Measurements from ENCODE around the gene FHIT.

Gene FHIT

GRCh38 chr3:60319179-60319858 is 931.9 kb downstream of the FHIT start:
- TF ChIP-seq CTCF (IDR thresholded peaks at IDR 0.05; ENCODE audit: borderline replicate concordance, insufficient read depth, low read depth, low read length): no peak

DNA sequence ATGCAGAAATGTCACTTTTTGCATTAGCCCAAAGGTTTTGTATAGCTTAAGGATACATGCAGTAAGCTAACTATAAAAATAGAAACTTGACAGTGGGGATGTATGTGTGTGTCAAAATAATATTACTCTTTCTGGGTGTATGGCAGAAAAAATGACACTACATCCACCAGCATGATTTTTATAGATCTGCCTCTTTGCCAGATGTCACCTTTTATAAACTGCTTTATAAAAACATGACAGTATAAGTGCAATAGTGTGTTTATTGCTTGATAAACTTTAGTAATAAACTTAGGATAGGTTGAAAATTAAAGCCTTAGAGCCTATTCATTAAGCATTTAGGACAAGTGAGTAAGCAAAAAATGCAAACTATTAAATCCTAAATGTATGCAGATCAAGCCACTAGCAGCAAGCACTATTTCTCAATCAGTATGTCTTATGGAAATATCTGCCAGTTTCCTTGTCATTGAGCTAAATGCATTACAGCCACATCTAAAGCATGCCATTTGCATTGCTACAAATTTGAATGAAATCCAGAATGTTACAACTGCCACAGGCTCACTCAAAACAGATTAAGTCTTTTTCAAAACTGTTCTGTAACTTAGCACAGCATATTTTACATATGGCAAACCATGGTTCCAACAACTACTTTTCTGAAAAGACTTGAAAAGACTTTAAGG is 935.0 kb downstream of the FHIT start:
- no peak overlapping the region for H3K4me3 ChIP-seq (ENCODE audit: low read depth, low read length)
- TF ChIP-seq CTCF (IDR thresholded peaks at IDR 0.05; ENCODE audit: borderline replicate concordance, insufficient read depth, low read depth, low read length): no peak

More at GRCh38 chr3:60319179-60319858, 931.9 kb downstream of the FHIT start:
- H3K4me3 ChIP-seq (ENCODE audit: low read depth, low read length): no peak overlapping the region

- no peak overlapping the region for H3K4me3 ChIP-seq (ENCODE audit: low read depth, low read length)
- no peak for TF ChIP-seq CTCF (IDR thresholded peaks at IDR 0.05; ENCODE audit: borderline replicate concordance, insufficient read depth, low read depth, low read length)
Measured at GRCh38 chr3:60313951-60314461, 937.2 kb downstream of the FHIT start.

DNA sequence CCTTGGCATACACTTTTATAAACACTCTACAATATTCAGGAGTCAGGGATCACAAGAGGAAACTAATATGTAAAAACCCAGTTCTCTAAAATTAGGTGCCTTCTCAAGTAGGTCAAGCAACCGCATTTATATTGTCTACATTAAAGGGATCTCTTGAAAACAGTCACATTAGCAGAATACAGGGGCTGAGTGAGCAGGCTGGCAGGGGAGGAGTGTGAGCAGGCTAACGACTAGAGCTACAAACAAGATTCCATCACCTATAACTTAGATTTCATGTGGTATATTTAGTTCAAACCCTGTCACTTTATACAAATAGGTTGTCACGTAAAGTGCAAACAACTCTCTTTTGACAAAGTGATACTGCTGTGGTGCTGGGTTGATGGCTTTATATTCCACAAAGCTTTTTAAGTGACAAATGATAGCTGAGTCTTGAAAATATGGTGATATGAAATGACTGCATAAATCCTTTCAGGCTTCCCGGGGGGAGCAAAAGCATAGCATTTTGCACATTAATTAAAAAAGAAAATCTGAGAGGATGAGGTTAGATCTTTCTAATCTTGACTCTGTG is 937.9 kb downstream of the FHIT start:
- TF ChIP-seq CTCF (IDR thresholded peaks at IDR 0.05; ENCODE audit: borderline replicate concordance, insufficient read depth, low read depth, low read length): no peak
- H3K4me3 ChIP-seq (ENCODE audit: low read depth, low read length): no peak overlapping the region

DNA sequence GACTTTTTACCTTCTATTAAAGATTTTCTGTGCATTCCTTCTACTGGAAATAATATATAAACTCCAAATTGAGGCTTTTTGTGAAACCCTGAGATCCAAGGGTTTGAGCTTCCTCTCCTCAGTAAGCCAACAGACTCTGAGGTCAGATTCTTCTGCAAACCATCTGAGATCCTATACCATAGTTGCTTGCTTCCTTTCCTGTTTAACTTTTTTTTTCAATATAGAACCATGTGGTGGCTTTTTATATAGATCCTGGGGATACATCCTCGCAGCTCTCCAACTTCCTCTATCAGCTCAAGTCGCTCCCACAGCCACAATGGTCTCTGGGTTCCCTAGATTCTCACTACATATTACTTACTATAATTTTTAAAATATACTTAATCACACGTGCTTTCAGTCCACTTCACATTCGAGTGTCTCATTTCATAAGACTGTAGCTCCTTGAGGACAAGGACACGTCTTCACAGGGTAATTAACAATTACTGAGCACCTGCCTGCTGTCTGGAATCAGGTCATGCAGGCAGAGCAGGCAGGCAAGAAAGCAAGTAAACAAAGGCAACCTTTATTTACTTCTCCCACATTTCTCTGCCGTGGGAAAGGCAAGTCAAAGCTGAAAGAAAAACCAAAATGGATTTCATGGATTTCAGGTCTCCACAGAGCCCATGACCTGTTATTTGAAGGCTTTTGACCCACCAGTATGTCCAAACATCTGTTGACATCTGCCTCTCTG is 941.5 kb downstream of the FHIT start:
- no peak overlapping the region for H3K4me3 ChIP-seq (ENCODE audit: low read depth, low read length)
- TF ChIP-seq CTCF (IDR thresholded peaks at IDR 0.05; ENCODE audit: borderline replicate concordance, insufficient read depth, low read depth, low read length): no peak

DNA sequence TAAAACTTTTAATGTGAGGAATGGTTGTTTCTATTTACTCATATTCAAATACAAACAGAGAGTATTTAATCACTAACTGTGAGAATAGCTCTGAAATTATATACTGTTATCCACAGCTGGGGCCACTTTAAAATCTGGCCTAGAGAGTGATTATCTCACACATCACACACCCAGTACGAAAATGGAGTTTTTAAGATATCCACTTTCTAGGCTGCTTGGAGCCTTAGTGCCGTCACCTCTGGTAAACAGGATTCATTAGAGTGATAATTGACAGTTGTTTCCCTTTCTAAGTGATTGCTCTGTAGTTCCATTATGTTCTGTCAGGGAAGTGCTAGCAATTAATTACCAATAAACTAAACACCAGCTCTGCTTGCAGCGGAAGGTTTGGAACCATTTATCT is 942.4 kb downstream of the FHIT start:
- no peak overlapping the region for H3K4me3 ChIP-seq (ENCODE audit: low read depth, low read length)
- no peak for TF ChIP-seq CTCF (IDR thresholded peaks at IDR 0.05; ENCODE audit: borderline replicate concordance, insufficient read depth, low read depth, low read length)
